HepG2 (cell line): ENCODE measurements around the gene FLAD1. TPM values are rescaled to one million over a fixed set of nuclear protein-coding genes. Genes with fewer than 3 reads are reported as not detected.

Experiments
- CSRNP1 ChIP-seq: sonication (generic); formaldehyde crosslinking; IDR thresholded peaks from 2 replicates; pipeline ENCODE4 v1.8.1; 2023; ENCODE audit warnings: mild to moderate bottlenecking, missing genetic modification reagents
- CTCF ChIP-seq: sonication (generic); formaldehyde crosslinking; IDR thresholded peaks from 2 replicates; pipeline ENCODE4 v1.5.0; 2020; ENCODE audit warnings: mild to moderate bottlenecking, missing genetic modification reagents, moderate library complexity
- DMAP1 ChIP-seq: IDR thresholded peaks from 2 replicates; pipeline ENCODE4 v1.6.1; 2016
- FOXA3 ChIP-seq: IDR thresholded peaks from 2 replicates; pipeline ENCODE4 v1.6.1; 2016; ENCODE audit warnings: missing genetic modification reagents, missing compliant biosample characterization
- GRHL1 ChIP-seq: sonication (generic); formaldehyde crosslinking; conservative IDR thresholded peaks from 2 replicates; pipeline ENCODE4 v1.8.0; 2022; ENCODE audit warnings: missing genetic modification reagents
- MZF1 ChIP-seq: sonication (generic); formaldehyde crosslinking; IDR thresholded peaks from 2 replicates; pipeline ENCODE4 v1.8.1; 2023; ENCODE audit warnings: mild to moderate bottlenecking, missing genetic modification reagents, borderline replicate concordance
- PAXIP1 ChIP-seq: sonication (generic); formaldehyde crosslinking; conservative IDR thresholded peaks from 2 replicates; pipeline ENCODE4 v1.4.0; 2020; ENCODE audit warnings: mild to moderate bottlenecking, missing genetic modification reagents, moderate library complexity
- PCBP1 ChIP-seq: fragments of 200-400 bp; formaldehyde crosslinking; IDR thresholded peaks from 2 replicates; pipeline ENCODE4 v1.6.1; 2017; ENCODE audit warnings: mild to moderate bottlenecking, low read depth, low read length, borderline replicate concordance
- RBM39 ChIP-seq: fragments of 200-400 bp; formaldehyde crosslinking; IDR thresholded peaks from one replicate; pipeline ENCODE4 v1.6.1; 2018; ENCODE audit warnings: antibody characterized with exemption, mild to moderate bottlenecking, low read depth, low read length; ENCODE audit not compliant: poor library complexity, severe bottlenecking
- SNRNP70 ChIP-seq: fragments of 200-400 bp; formaldehyde crosslinking; IDR thresholded peaks from 2 replicates; pipeline ENCODE4 v1.6.1; 2017; ENCODE audit warnings: mild to moderate bottlenecking, low read depth, low read length, moderate library complexity
- SOX5 ChIP-seq: IDR thresholded peaks from 2 replicates; pipeline ENCODE4 v1.6.1; 2016; ENCODE audit warnings: borderline replicate concordance
- SP4 ChIP-seq: sonication (generic); formaldehyde crosslinking; IDR thresholded peaks from 2 replicates; pipeline ENCODE4 v1.8.1; 2023; ENCODE audit warnings: mild to moderate bottlenecking, missing genetic modification reagents
- TCF7 ChIP-seq: sonication (generic); IDR thresholded peaks from 2 replicates; pipeline ENCODE4 v1.6.1; 2016; ENCODE audit warnings: antibody characterized with exemption, low read depth
- THRA ChIP-seq: sonication (generic); formaldehyde crosslinking; IDR thresholded peaks from 2 replicates; pipeline ENCODE4 v1.4.0; 2020; ENCODE audit warnings: missing genetic modification reagents, borderline replicate concordance
- TOPORS ChIP-seq: sonication (generic); formaldehyde crosslinking; IDR thresholded peaks from 2 replicates; pipeline ENCODE4 v1.8.0; 2023; ENCODE audit warnings: mild to moderate bottlenecking, missing genetic modification reagents
- ZNF547 ChIP-seq: sonication (generic); formaldehyde crosslinking; IDR thresholded peaks from 2 replicates; pipeline ENCODE4 v1.5.1; 2020; ENCODE audit warnings: mild to moderate bottlenecking, missing genetic modification reagents
- ZNF672 ChIP-seq: sonication (generic); formaldehyde crosslinking; IDR thresholded peaks from 2 replicates; pipeline ENCODE4 v1.8.1; 2022; ENCODE audit warnings: missing genetic modification reagents
- polyA plus RNA-seq, 8 experiments: library from polyadenylated mRNA; depleted of rRNA in 3 of 8; stranded (reverse) in 7 of 8; unstranded in 1 of 8; fragments of >200 nt; fragmentation: Illumina TruSeq in 4 of 8; extraction: Trizol in 4 of 8; gene quantifications; 2 replicates each; pipeline versions ENCODE4 v1.2.1 to v1.2.3, GENCODE V29; 2011 to 2016; ENCODE audit warnings: low read depth in 4 of 8, missing spikeins in 1 of 8, mixed read lengths in 1 of 8; ENCODE audit not compliant: insufficient read depth in 1 of 8
- total RNA-seq, 5 experiments: library from RNA; depleted of rRNA; stranded (reverse); fragments of >200 nt; fragmentation: Illumina TruSeq; extraction: Trizol; gene quantifications; 2 replicates each; pipeline ENCODE4 v1.2.3, GENCODE V29; 2016; ENCODE audit warnings: low read depth in 1 of 5

FLAD1 gene
- total and polyA plus RNA-seq, 2 of the 13 experiments (the other 11 are each of a cell fraction or from before 2014, with no cell fraction given), result 25.9 to 32.8 TPM

GRCh38 chr1:154974808-154975408, 8.2 kb upstream of the FLAD1 start (continued):
- TF ChIP-seq GRHL1 (CRISPR knock-in tag) (no peak), PCBP1 (no peak), PAXIP1 (CRISPR knock-in tag) (peak; percentile 33; the same call in 1 of the 2 replicates), FOXA3 (peak; percentile 29), THRA (CRISPR knock-in tag) (peak; percentile 34; the same call in 1 of the 2 replicates), ZNF547 (no peak), DMAP1 (CRISPR knock-in tag) (peak; percentile 82), RBM39 (no peak), CSRNP1 (peak; percentile 13), ZNF672 (CRISPR knock-in tag) (no peak), SNRNP70 (no peak), TCF7 (no peak; the same call in 1 of the 2 replicates), TOPORS (CRISPR knock-in tag) (no peak; the same call in 1 of the 2 replicates), MZF1 (no peak), CTCF (CRISPR knock-in tag) (peak; percentile 6; the same call in 1 of the 2 replicates), SP4 (no peak; the same call in 1 of the 2 replicates), SOX5 (0 out of 2 replicates have a peak, but pooled peaks have one; percentile 6)
